Spleen (tissue), 7 donors: ENCODE data around the gene FASN.

Experiments used
- POLR2A ChIP-seq, 3 donors: fragments of 450-650 bp; IDR thresholded peaks; one replicate each; pipeline ENCODE4 v1.5.1; 2017; ENCODE audit warnings: antibody characterized with exemption in 3 of 3, mild to moderate bottlenecking in 1 of 3
- POLR2AphosphoS5 ChIP-seq, 3 donors: sonication (generic); formaldehyde crosslinking; IDR thresholded peaks; one replicate each; pipeline ENCODE4 v1.5.1; 2017; ENCODE audit warnings: antibody characterized with exemption in 3 of 3
- TF ChIP-seq, protein P1 (sequence below), 11 experiments: fragments of 200-600 bp in 7 of 11; fragments of 450-650 bp in 4 of 11; sonication (generic) in 4 of 11; IDR thresholded peaks in 8 of 11; conservative IDR thresholded peaks in 3 of 11; 1 replicate in 7 of 11; 2 replicates in 4 of 11; pipeline versions ENCODE4 v1.4.0 to v1.8.0; 2016 to 2021; ENCODE audit warnings: antibody characterized with exemption in 11 of 11, inconsistent platforms in 4 of 11, mild to moderate bottlenecking in 1 of 11
- donor health status: DM: no; HTN: no; CAD: no; lungs with moderate emphysema.
- donor health status: DM: no; HTN: no; CAD: no.
- donor health status: DM: no; HTN: no; CAD: no.

DNA sequence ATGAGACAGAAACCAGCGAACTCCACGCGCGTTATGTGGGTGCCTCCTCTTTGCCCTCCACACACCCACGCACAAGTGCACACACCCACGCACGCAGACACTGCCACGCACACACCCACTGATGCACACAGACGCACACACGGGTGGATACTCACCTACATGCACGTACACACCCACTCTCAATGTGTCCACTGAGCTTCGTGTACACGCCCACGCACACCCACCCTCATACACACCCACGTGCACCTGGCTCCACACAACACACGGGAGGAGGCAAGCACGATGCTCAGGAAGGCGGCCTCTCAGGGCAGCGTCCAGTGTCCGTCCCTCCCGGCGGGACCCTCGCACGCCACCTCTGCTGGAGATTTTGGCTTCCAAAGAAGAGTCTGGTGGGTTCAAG, 50.7 kb downstream of the FASN start:
- TF ChIP-seq POLR2A (IDR thresholded peaks at IDR 0.05) (no peak), POLR2AphosphoS5 (IDR thresholded peaks at IDR 0.05) (no peak)
- TF ChIP-seq, protein P1, sequence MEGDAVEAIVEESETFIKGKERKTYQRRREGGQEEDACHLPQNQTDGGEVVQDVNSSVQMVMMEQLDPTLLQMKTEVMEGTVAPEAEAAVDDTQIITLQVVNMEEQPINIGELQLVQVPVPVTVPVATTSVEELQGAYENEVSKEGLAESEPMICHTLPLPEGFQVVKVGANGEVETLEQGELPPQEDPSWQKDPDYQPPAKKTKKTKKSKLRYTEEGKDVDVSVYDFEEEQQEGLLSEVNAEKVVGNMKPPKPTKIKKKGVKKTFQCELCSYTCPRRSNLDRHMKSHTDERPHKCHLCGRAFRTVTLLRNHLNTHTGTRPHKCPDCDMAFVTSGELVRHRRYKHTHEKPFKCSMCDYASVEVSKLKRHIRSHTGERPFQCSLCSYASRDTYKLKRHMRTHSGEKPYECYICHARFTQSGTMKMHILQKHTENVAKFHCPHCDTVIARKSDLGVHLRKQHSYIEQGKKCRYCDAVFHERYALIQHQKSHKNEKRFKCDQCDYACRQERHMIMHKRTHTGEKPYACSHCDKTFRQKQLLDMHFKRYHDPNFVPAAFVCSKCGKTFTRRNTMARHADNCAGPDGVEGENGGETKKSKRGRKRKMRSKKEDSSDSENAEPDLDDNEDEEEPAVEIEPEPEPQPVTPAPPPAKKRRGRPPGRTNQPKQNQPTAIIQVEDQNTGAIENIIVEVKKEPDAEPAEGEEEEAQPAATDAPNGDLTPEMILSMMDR (IDR thresholded peaks at IDR 0.05 in 8 of 11, conservative IDR thresholded peaks at IDR 0.05 in 3 of 11) = no peak
